ENCODE results near the gene SORBS2. TPM values are rescaled to one million over a fixed set of nuclear protein-coding genes. Genes with fewer than 3 reads are reported as not detected.
A peak's percentile ranks its signal among the peaks of the same experiment; 100 is the strongest.

The SORBS2 gene
- total and polyA plus RNA-seq, 4 donors = 11.2 to 70.4 (median 26.4) TPM

GRCh38 chr4:185566425-185566824 is 245.6 kb downstream of the SORBS2 start:
- no peaks in the 10 kb centered on the region for H3K27me3 ChIP-seq (ENCODE audit: control insufficient read depth in 3 of 3, insufficient read depth in 3 of 3, low read length in 2 of 3)
- 50 to 65% methylated on average over 8 of the region's 8 CpGs for WGBS, 2 donors
- H3K4me1 ChIP-seq (ENCODE audit: control insufficient read depth in 5 of 5, insufficient read depth in 5 of 5, low read length in 5 of 5) = peaks cover 4 to 33% (median 10%) of the 10 kb centered on the region in 5 donors
- no peaks in the 10 kb centered on the region for H3K36me3 ChIP-seq (ENCODE audit: control insufficient read depth in 4 of 4, insufficient read depth in 4 of 4, low read length in 4 of 4)
- H3K9me3 ChIP-seq (ENCODE audit: control insufficient read depth in 4 of 4, insufficient read depth in 3 of 4, low read length in 3 of 4) = peaks cover 0 to 1% (median 0%) of the 10 kb centered on the region in 4 donors
- H3K27ac ChIP-seq (ENCODE audit: low read depth in 1 of 2, low read length in 1 of 2) = peak overlapping the region; percentile 89 to 93
- no peak for TF ChIP-seq CTCF (IDR thresholded peaks at IDR 0.05; ENCODE audit: control extremely low read depth, extremely low read depth)
- ATAC-seq (ENCODE audit: insufficient read depth, low FRiP score) = no peak
- no peak overlapping the region for H3K4me3 ChIP-seq
- DNase-seq = peak in 2 of 3 donors; percentile 27 to 39
- H3K9ac ChIP-seq (ENCODE audit: insufficient read depth in 1 of 2, low read length in 2 of 2) = peak overlapping the region in 1 of 2 donors; percentile 30

- DNase-seq (peak in 1 of 3 donors; percentile 36), ATAC-seq (ENCODE audit: insufficient read depth, low FRiP score) (no peak)
- no peak for TF ChIP-seq CTCF (IDR thresholded peaks at IDR 0.05; ENCODE audit: control extremely low read depth, extremely low read depth)
- Histone ChIP-seq H3K4me1 (ENCODE audit: control insufficient read depth in 5 of 5, insufficient read depth in 5 of 5, low read length in 5 of 5) (peaks cover 4 to 33% (median 10%) of the 10 kb centered on the region in 5 donors), H3K9me3 (ENCODE audit: control insufficient read depth in 4 of 4, insufficient read depth in 3 of 4, low read length in 3 of 4) (peaks cover 0 to 1% (median 0%) of the 10 kb centered on the region in 4 donors), H3K9ac (ENCODE audit: insufficient read depth in 1 of 2, low read length in 2 of 2) (no peak overlapping the region), H3K27ac (ENCODE audit: low read depth in 1 of 2, low read length in 1 of 2) (peak overlapping the region; percentile 0 to 34), H3K27me3 (ENCODE audit: control insufficient read depth in 3 of 3, insufficient read depth in 3 of 3, low read length in 2 of 3) (no peaks in the 10 kb centered on the region), H3K36me3 (ENCODE audit: control insufficient read depth in 4 of 4, insufficient read depth in 4 of 4, low read length in 4 of 4) (no peaks in the 10 kb centered on the region), H3K4me3 (no peak overlapping the region)
- 81 to 87% methylated on average over 3 of the region's 3 CpGs for WGBS, 2 donors
Observed at GRCh38 chr4:185565696-185566095, 246.3 kb downstream of the SORBS2 start.

- no peak overlapping the region for H3K27ac ChIP-seq (ENCODE audit: low read depth in 1 of 2, low read length in 1 of 2)
- 86 to 91% methylated on average over 3 of the region's 3 CpGs for WGBS, 2 donors
- no peak for TF ChIP-seq CTCF (IDR thresholded peaks at IDR 0.05; ENCODE audit: control extremely low read depth, extremely low read depth)
- ATAC-seq (ENCODE audit: insufficient read depth, low FRiP score) (no peak), DNase-seq (no peak)
- H3K4me3 ChIP-seq = no peak overlapping the region
- no peaks in the 10 kb centered on the region for H3K27me3 ChIP-seq (ENCODE audit: control insufficient read depth in 3 of 3, insufficient read depth in 3 of 3, low read length in 2 of 3)
- H3K9ac ChIP-seq (ENCODE audit: insufficient read depth in 1 of 2, low read length in 2 of 2) = no peak overlapping the region
- H3K4me1 ChIP-seq (ENCODE audit: control insufficient read depth in 5 of 5, insufficient read depth in 5 of 5, low read length in 5 of 5) = peaks cover 4 to 33% (median 10%) of the 10 kb centered on the region in 5 donors
- peaks cover 0 to 1% (median 0%) of the 10 kb centered on the region in 4 donors for H3K9me3 ChIP-seq (ENCODE audit: control insufficient read depth in 4 of 4, insufficient read depth in 3 of 4, low read length in 3 of 4)
- no peaks in the 10 kb centered on the region for H3K36me3 ChIP-seq (ENCODE audit: control insufficient read depth in 4 of 4, insufficient read depth in 4 of 4, low read length in 4 of 4)
Observed at GRCh38 chr4:185564349-185564748, 247.6 kb downstream of the SORBS2 start.

DNA sequence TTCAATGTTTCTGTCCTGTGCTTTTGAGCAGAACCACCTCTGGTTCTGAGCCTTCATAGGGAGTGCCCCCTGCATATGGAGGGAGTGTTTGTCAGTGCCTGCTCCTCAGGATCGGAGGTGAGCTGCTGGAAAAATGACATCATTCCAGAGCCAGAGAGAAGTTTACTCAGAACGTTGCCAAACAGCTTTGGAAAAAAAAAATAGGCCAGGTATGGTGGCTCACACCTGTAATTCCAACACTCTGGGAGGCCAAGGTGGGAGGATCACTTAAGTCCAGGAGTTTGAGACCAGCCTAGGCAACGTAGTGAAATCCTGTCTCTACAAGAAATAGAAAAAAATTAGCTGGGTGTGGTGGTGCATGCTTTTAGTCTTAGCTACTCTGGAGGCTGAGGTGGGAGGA is 249.5 kb downstream of the SORBS2 start:
- Histone ChIP-seq H3K9ac (ENCODE audit: insufficient read depth in 1 of 2, low read length in 2 of 2) (no peak overlapping the region), H3K36me3 (ENCODE audit: control insufficient read depth in 4 of 4, insufficient read depth in 4 of 4, low read length in 4 of 4) (no peaks in the 10 kb centered on the region)

More for the DNA sequence above, 249.5 kb downstream of the SORBS2 start:
- WGBS, 2 donors = 79 to 84% methylated on average over 3 of the region's 3 CpGs
- Histone ChIP-seq H3K4me1 (ENCODE audit: control insufficient read depth in 5 of 5, insufficient read depth in 5 of 5, low read length in 5 of 5) (peaks cover 0 to 22% (median 4%) of the 10 kb centered on the region in 5 donors), H3K27me3 (ENCODE audit: control insufficient read depth in 3 of 3, insufficient read depth in 3 of 3, low read length in 2 of 3) (no peaks in the 10 kb centered on the region), H3K9me3 (ENCODE audit: control insufficient read depth in 4 of 4, insufficient read depth in 3 of 4, low read length in 3 of 4) (peaks cover 0 to 1% (median 0%) of the 10 kb centered on the region in 4 donors), H3K27ac (ENCODE audit: low read depth in 1 of 2, low read length in 1 of 2) (no peak overlapping the region), H3K4me3 (no peak overlapping the region)
- DNase-seq (no peak), ATAC-seq (ENCODE audit: insufficient read depth, low FRiP score) (no peak)
- no peak for TF ChIP-seq CTCF (IDR thresholded peaks at IDR 0.05; ENCODE audit: control extremely low read depth, extremely low read depth)
